ENCODE measurements around the gene VAC14.
A peak's percentile ranks its signal among the peaks of the same experiment; 100 is the strongest.

The VAC14 gene

DNA sequence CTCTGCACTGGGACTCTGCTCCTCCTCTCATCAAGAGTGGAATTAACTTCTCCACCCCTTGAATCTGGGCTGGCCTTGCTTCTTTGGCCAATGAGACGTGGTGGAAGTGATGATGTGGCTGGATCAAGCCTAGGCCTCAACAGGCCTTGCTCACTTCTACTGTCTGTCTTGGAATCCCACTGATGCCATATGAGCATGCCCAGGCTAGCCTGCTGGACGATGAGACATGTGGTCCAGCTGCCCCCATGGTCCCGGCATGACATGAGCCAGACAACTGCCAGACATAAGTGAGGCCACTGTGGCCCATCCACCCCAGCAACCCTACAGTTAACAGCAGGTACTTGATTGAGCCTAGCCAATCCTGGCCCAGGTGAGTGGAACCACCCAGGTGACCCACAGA, 18.7 kb downstream of the VAC14 start:
- Histone ChIP-seq H3K4me3 (ENCODE audit: low read length) (no peak overlapping the region), H3K4me1 (ENCODE audit: control insufficient read depth, insufficient read depth, low read length) (peaks cover 20% of the 10 kb centered on the region)

DNA sequence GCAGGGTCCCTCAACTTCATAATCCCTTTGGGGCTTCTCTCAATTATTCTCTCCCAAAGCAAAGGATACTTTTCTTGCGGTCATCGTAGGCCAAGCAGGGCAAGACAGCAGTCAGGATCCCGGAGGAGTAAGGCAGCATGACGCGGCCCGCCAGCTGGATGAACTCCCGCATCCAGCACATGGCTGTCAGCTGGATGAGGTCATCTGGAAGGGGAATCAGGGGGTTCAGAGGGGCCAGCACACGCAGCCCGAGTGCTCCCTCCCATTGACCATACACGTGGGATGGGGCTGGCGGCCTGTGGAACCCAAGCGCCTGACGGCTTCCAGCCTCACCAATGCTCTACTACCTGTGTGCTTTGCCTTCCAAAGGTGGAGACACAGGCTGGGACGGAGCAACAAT, 19.2 kb downstream of the VAC14 start:
- peaks cover 76% of the 10 kb centered on the region for H3K36me3 ChIP-seq (ENCODE audit: insufficient read depth, low read length)
- no peaks in the 10 kb centered on the region for H3K9me3 ChIP-seq (replicated peaks; ENCODE audit: low read length)
- H3K4me3 ChIP-seq (ENCODE audit: low read length), result no peak overlapping the region
- H3K4me1 ChIP-seq (ENCODE audit: control insufficient read depth, insufficient read depth, low read length), result peaks cover 22% of the 10 kb centered on the region
- no peak overlapping the region for H3K4me2 ChIP-seq (ENCODE audit: low read length)
- H3K9ac ChIP-seq (ENCODE audit: low read depth, low read length), result no peak overlapping the region
- no peaks in the 10 kb centered on the region for H3K27me3 ChIP-seq (ENCODE audit: control insufficient read depth, insufficient read depth, low read length)

More for the DNA sequence above, 18.7 kb downstream of the VAC14 start:
- Histone ChIP-seq H3K36me3 (ENCODE audit: insufficient read depth, low read length) (peaks cover 75% of the 10 kb centered on the region), H3K9ac (ENCODE audit: low read depth, low read length) (no peak overlapping the region), H3K9me3 (replicated peaks; ENCODE audit: low read length) (no peaks in the 10 kb centered on the region), H3K27me3 (ENCODE audit: control insufficient read depth, insufficient read depth, low read length) (no peaks in the 10 kb centered on the region), H3K4me2 (ENCODE audit: low read length) (no peak overlapping the region)

DNA sequence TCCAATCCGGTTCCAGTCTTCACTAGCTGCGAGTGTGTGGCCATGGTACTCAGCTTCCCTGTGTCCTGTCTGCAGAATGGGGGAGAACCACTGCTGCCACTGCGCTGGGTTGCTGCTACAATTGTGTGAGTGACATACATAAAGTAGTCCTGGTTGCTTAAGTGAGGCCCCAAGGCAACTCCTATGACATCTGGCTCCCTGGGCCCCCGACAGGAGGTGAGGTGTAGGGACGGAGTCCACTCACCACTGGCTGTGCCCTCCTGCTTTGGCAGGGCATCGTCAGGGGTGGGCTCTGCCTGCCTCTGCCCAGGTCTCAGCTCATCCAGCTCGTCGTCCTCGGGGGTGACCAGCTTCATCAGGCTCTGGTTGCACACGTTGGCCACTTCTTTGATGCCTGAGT, 20.4 kb downstream of the VAC14 start:
- Histone ChIP-seq H3K4me3 (ENCODE audit: low read length) (no peak overlapping the region), H3K36me3 (ENCODE audit: insufficient read depth, low read length) (peaks cover 63% of the 10 kb centered on the region), H3K9ac (ENCODE audit: low read depth, low read length) (no peak overlapping the region), H3K4me2 (ENCODE audit: low read length) (no peak overlapping the region), H3K9me3 (replicated peaks; ENCODE audit: low read length) (no peaks in the 10 kb centered on the region), H3K4me1 (ENCODE audit: control insufficient read depth, insufficient read depth, low read length) (peaks cover 22% of the 10 kb centered on the region), H3K27me3 (ENCODE audit: control insufficient read depth, insufficient read depth, low read length) (no peaks in the 10 kb centered on the region)

DNA sequence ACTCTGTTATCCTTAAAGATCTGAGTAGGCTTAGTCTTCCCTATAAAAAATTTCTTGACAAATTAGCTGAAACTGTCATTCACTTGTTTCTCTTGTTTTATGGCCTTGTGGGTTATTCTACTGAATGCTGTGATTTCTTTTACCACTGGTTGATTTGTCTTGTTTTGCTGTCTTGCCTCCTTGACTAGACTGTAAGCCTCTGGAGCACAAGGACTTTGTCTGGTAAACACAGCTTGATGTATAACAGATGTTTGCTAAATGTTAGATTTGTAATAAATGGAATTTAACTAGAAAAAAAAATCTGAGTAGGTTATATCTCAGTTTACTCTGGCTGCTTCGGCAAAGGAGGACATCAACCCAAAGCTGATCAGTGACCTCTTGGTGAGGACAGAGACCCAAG, 21.6 kb downstream of the VAC14 start:
- H3K36me3 ChIP-seq (ENCODE audit: insufficient read depth, low read length), result peaks cover 58% of the 10 kb centered on the region
- no peaks in the 10 kb centered on the region for H3K27me3 ChIP-seq (ENCODE audit: control insufficient read depth, insufficient read depth, low read length)
- H3K4me3 ChIP-seq (ENCODE audit: low read length), result no peak overlapping the region
- peaks cover 22% of the 10 kb centered on the region for H3K4me1 ChIP-seq (ENCODE audit: control insufficient read depth, insufficient read depth, low read length)
- no peak overlapping the region for H3K4me2 ChIP-seq (ENCODE audit: low read length)
- H3K9ac ChIP-seq (ENCODE audit: low read depth, low read length), result no peak overlapping the region
- no peaks in the 10 kb centered on the region for H3K9me3 ChIP-seq (replicated peaks; ENCODE audit: low read length)

DNA sequence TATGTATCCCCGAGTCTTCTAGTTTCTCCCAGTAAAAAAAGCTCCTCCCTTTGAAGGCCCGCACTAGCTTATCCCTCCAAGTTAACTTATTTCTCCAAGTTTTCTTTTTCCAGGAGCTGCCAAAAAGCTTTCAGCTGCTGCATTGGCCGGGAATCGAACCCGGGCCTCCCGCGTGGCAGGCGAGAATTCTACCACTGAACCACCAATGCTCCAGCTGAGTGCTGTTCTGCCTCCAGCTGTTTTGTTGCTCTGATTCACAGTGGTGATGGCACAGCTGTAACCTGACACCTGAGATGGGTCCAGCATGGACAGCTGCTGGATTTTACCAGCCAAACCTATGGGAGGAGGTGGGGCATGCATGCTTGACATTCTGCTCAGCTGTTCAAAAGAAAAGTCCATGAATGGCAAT, 22.1 kb downstream of the VAC14 start:
- Histone ChIP-seq H3K9me3 (replicated peaks; ENCODE audit: low read length) (no peaks in the 10 kb centered on the region), H3K27me3 (ENCODE audit: control insufficient read depth, insufficient read depth, low read length) (no peaks in the 10 kb centered on the region), H3K36me3 (ENCODE audit: insufficient read depth, low read length) (peaks cover 57% of the 10 kb centered on the region), H3K9ac (ENCODE audit: low read depth, low read length) (peak overlapping the region; percentile 26), H3K4me1 (ENCODE audit: control insufficient read depth, insufficient read depth, low read length) (peaks cover 22% of the 10 kb centered on the region), H3K4me3 (ENCODE audit: low read length) (no peak overlapping the region), H3K4me2 (ENCODE audit: low read length) (no peak overlapping the region)

DNA sequence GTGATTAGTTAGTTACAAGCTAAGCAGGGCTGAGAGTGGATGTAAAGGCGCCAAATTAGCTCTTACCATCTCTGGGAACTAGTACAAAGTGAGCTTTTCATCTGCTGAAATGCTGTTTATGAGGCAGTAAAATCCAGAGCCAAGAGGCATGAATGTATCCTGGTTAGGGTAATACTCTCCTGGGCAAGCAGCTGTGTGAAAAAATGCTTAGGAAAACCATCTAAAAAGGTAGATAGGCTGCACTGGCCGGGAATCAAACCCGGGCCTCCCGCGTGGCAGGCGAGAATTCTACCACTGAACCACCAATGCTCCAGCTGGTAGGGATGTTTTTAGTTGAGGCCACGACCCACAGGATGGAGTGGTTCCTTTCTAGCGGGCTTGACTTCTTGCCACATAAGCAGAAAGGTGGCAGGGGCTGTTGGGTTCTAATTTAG, 23.0 kb downstream of the VAC14 start:
- Histone ChIP-seq H3K4me3 (ENCODE audit: low read length) (no peak overlapping the region), H3K27me3 (ENCODE audit: control insufficient read depth, insufficient read depth, low read length) (no peaks in the 10 kb centered on the region), H3K36me3 (ENCODE audit: insufficient read depth, low read length) (peaks cover 53% of the 10 kb centered on the region), H3K4me1 (ENCODE audit: control insufficient read depth, insufficient read depth, low read length) (peaks cover 22% of the 10 kb centered on the region), H3K9ac (ENCODE audit: low read depth, low read length) (no peak overlapping the region), H3K9me3 (replicated peaks; ENCODE audit: low read length) (no peaks in the 10 kb centered on the region), H3K4me2 (ENCODE audit: low read length) (no peak overlapping the region)

DNA sequence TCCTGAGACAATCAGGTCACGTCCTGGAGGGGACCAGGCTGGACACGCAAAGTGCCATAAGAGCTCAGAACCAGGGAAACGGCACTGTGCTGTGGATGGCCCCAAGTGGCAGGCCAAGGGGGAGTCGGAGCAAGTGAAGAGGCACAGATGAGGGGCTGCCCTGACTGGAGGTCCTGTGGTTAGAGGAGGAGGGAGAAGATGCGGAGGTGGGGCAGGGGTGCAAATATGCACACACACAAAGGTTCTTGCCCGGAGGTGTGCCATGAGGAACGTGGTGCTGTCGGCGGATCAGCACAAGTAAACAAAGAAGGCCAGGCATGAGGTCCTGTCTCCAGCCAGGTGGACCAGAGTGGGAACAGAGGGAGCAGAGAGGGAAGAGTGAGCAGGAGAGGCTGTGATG, 23.5 kb downstream of the VAC14 start:
- no peak overlapping the region for H3K4me2 ChIP-seq (ENCODE audit: low read length)
- no peaks in the 10 kb centered on the region for H3K27me3 ChIP-seq (ENCODE audit: control insufficient read depth, insufficient read depth, low read length)
- H3K4me1 ChIP-seq (ENCODE audit: control insufficient read depth, insufficient read depth, low read length), result peaks cover 26% of the 10 kb centered on the region
- H3K9ac ChIP-seq (ENCODE audit: low read depth, low read length), result no peak overlapping the region
- no peaks in the 10 kb centered on the region for H3K9me3 ChIP-seq (replicated peaks; ENCODE audit: low read length)
- peaks cover 52% of the 10 kb centered on the region for H3K36me3 ChIP-seq (ENCODE audit: insufficient read depth, low read length)
- no peak overlapping the region for H3K4me3 ChIP-seq (ENCODE audit: low read length)

GRCh38 chr16:70775399-70775798, 25.6 kb downstream of the VAC14 start:
- peaks cover 47% of the 10 kb centered on the region for H3K36me3 ChIP-seq (ENCODE audit: insufficient read depth, low read length)

GRCh38 chr16:70774261-70774660, 26.7 kb downstream of the VAC14 start:
- Histone ChIP-seq H3K4me1 (ENCODE audit: control insufficient read depth, insufficient read depth, low read length) (peaks cover 32% of the 10 kb centered on the region), H3K4me3 (ENCODE audit: low read length) (no peak overlapping the region), H3K9me3 (replicated peaks; ENCODE audit: low read length) (no peaks in the 10 kb centered on the region), H3K27me3 (ENCODE audit: control insufficient read depth, insufficient read depth, low read length) (no peaks in the 10 kb centered on the region), H3K4me2 (ENCODE audit: low read length) (no peak overlapping the region), H3K36me3 (ENCODE audit: insufficient read depth, low read length) (peaks cover 51% of the 10 kb centered on the region), H3K9ac (ENCODE audit: low read depth, low read length) (no peak overlapping the region)

More at GRCh38 chr16:70775399-70775798, 25.6 kb downstream of the VAC14 start:
- peaks cover 37% of the 10 kb centered on the region for H3K4me1 ChIP-seq (ENCODE audit: control insufficient read depth, insufficient read depth, low read length)
- H3K4me2 ChIP-seq (ENCODE audit: low read length), result no peak overlapping the region
- no peaks in the 10 kb centered on the region for H3K9me3 ChIP-seq (replicated peaks; ENCODE audit: low read length)
- no peak overlapping the region for H3K4me3 ChIP-seq (ENCODE audit: low read length)
- no peaks in the 10 kb centered on the region for H3K27me3 ChIP-seq (ENCODE audit: control insufficient read depth, insufficient read depth, low read length)
- H3K9ac ChIP-seq (ENCODE audit: low read depth, low read length), result no peak overlapping the region

- H3K9ac ChIP-seq (ENCODE audit: low read depth, low read length), result no peak overlapping the region
- no peak overlapping the region for H3K4me2 ChIP-seq (ENCODE audit: low read length)
- H3K9me3 ChIP-seq (replicated peaks; ENCODE audit: low read length), result no peaks in the 10 kb centered on the region
- peaks cover 54% of the 10 kb centered on the region for H3K36me3 ChIP-seq (ENCODE audit: insufficient read depth, low read length)
- H3K27me3 ChIP-seq (ENCODE audit: control insufficient read depth, insufficient read depth, low read length), result no peaks in the 10 kb centered on the region
- peaks cover 32% of the 10 kb centered on the region for H3K4me1 ChIP-seq (ENCODE audit: control insufficient read depth, insufficient read depth, low read length)
- no peak overlapping the region for H3K4me3 ChIP-seq (ENCODE audit: low read length)
Measured at GRCh38 chr16:70772493-70772892, 28.5 kb downstream of the VAC14 start.

DNA sequence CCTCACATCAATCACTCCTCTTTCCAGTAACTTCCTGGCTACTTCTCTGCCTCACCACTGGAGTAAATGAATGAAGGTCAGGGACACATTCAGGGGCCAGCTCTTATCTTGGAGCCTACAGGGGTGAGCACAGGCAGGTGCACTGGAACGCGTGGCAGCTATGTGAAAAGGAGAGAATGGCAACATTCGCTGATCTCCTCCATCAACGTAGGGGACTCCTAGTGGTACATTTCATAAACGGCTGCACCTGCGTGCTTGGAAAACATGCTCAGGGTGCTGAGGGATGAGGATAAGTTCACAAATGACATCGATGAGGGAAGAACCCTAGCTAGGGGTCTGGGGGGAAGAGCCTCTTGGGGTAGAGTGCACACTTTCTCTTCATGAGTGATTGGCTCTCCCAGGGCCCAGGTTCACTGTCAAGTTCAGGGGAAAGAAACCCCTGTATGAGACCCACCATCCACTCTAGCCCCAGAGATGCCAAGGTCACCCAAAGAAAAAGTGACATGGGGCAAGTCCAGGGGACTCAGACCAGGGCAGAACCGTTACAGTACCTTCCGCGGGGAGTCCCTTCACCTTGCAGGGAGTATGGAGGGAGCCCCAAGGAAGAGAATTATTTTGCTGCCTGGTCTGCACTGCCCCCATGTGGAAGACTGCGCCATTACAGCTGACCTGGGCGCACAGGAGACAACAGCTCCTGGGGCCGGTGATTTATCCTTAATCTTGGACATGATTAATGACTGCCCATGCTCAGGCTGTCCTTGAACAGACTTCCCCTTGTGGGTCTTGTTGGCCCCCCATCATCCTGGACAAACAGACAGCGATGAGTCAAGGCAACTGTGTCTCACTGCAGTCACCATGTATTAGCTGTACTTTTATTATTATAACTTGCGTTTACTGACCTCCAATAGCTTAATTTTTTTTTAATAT, 30.1 kb downstream of the VAC14 start:
- Histone ChIP-seq H3K36me3 (ENCODE audit: insufficient read depth, low read length) (peaks cover 56% of the 10 kb centered on the region), H3K9ac (ENCODE audit: low read depth, low read length) (no peak overlapping the region), H3K4me3 (ENCODE audit: low read length) (no peak overlapping the region), H3K4me1 (ENCODE audit: control insufficient read depth, insufficient read depth, low read length) (peaks cover 30% of the 10 kb centered on the region), H3K27me3 (ENCODE audit: control insufficient read depth, insufficient read depth, low read length) (no peaks in the 10 kb centered on the region), H3K9me3 (replicated peaks; ENCODE audit: low read length) (no peaks in the 10 kb centered on the region), H3K4me2 (ENCODE audit: low read length) (no peak overlapping the region)

DNA sequence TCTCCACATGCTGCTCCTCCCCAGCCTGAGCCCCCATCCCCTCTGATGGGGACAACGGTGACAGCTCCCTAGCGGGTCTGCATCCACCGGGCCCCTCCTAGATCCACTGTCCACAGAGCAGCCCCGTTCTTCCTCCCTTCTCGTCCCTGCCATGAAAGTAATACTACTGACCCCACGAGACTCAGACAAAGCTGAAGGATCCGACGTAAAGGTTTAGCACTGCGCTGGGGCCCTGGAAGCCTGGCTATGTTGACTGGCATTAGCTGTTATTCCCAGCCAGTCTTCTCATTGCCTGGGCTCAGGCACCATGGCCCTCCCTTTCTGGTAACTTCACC, 30.7 kb downstream of the VAC14 start:
- no peaks in the 10 kb centered on the region for H3K27me3 ChIP-seq (ENCODE audit: control insufficient read depth, insufficient read depth, low read length)
- peaks cover 30% of the 10 kb centered on the region for H3K4me1 ChIP-seq (ENCODE audit: control insufficient read depth, insufficient read depth, low read length)
- H3K4me2 ChIP-seq (ENCODE audit: low read length), result no peak overlapping the region
- no peaks in the 10 kb centered on the region for H3K9me3 ChIP-seq (replicated peaks; ENCODE audit: low read length)
- H3K4me3 ChIP-seq (ENCODE audit: low read length), result no peak overlapping the region
- H3K36me3 ChIP-seq (ENCODE audit: insufficient read depth, low read length), result peaks cover 54% of the 10 kb centered on the region
- no peak overlapping the region for H3K9ac ChIP-seq (ENCODE audit: low read depth, low read length)

Measured in skeletal muscle satellite cell (primary cell).